Measurements from ENCODE around the gene TRIOBP.
"Not testable (repeated sequence)": the region's sequence is repeated elsewhere in the genome, so short reads cannot be mapped to it uniquely, and the experiment has no call there.

Gene TRIOBP

GRCh38 chr22:37690901-37691504, 5.8 kb upstream of the TRIOBP start:
- DNase-seq, result no peak

DNA sequence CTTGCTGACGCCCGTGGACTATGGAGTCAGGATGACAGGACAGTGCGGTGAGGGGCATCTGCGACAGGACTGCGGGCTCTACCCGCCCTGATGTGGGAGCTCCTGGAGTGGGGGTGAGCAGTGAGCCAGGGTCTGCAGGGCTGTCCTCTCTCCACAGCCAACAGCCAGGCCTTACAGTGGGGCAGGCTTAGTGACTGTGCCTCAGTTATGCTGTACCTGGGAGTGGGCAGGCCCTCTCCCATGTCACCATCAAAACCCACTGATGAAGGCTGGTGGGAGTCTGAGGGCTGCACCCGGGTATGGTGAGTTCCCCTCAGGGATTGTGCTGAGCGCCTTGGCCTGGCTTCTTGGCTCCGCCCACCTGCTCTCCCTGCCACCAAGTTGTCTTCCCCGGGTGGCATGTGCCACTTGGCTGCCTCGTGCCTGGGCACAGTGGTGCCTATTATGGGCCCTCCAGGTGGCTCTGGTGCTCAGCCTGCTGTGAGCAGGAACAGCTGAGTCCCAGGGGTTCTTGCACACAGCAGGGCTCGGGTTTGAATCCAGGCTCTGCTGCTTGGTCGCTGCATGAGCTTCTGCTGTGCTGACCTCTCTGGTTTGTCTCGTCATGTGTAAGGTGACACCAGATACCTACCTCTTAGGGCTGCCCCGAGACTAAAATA, 4.1 kb upstream of the TRIOBP start:
- DNase-seq, result no peak

- DNase-seq, result not testable (repeated sequence)
These were observed 2.7 kb upstream of the TRIOBP start for GRCh38 chr22:37694131-37694530.

GRCh38 chr22:37696260-37696656, 590 bp upstream of the TRIOBP start:
- not testable (repeated sequence) for DNase-seq

DNA sequence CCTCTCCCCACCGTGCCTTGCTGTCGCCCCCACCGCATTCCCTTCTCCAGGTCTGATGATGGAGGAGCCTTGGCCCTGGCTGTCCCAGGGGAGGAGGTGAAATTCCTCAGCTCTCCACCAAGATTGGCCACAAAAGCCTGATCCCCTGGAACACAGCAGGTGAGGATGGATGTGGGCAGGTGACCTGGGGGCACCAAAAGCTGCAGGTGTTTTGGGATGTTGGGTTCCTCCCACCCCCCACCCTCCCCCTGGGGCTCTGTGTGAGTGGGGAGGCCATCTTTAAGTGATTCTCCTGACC, 639 bp downstream of the TRIOBP start:
- DNase-seq, result no peak

DNA sequence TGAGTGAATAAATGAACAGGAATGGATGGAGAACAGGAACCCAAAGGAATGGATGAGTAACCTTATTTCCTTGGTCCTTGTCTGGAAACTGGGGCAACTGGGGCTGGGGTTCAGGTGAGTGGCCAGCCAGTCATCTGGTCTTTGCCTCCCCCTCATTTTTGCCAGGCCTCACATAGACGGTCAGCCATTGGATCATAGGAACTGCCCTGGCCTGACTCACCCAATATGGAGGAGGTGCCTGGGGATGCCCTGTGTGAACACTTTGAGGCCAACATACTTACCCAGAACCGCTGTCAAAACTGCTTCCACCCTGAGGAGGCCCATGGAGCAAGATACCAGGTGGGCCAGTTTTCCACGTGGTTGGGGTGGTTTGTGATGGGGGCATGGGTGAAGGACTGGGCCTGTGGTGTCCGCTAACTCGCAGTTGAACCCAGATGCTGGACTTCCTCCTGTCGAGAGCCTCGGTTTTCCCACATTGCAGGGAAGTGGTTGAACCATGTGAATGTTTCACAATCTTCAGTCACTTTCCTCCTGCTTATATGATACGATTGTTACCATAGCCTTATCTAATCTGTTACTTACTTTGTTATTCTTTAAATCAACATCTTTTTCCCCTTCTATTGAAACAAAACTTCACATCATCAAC, 4.4 kb downstream of the TRIOBP start:
- DNase-seq, result no peak

GRCh38 chr22:37703906-37704305, 7.1 kb downstream of the TRIOBP start:
- no peak for DNase-seq

- DNase-seq, result no peak
These were observed 7.8 kb downstream of the TRIOBP start for GRCh38 chr22:37704645-37705044.

- DNase-seq, result no peak
These were observed 8.4 kb downstream of the TRIOBP start for GRCh38 chr22:37705205-37705604.

DNA sequence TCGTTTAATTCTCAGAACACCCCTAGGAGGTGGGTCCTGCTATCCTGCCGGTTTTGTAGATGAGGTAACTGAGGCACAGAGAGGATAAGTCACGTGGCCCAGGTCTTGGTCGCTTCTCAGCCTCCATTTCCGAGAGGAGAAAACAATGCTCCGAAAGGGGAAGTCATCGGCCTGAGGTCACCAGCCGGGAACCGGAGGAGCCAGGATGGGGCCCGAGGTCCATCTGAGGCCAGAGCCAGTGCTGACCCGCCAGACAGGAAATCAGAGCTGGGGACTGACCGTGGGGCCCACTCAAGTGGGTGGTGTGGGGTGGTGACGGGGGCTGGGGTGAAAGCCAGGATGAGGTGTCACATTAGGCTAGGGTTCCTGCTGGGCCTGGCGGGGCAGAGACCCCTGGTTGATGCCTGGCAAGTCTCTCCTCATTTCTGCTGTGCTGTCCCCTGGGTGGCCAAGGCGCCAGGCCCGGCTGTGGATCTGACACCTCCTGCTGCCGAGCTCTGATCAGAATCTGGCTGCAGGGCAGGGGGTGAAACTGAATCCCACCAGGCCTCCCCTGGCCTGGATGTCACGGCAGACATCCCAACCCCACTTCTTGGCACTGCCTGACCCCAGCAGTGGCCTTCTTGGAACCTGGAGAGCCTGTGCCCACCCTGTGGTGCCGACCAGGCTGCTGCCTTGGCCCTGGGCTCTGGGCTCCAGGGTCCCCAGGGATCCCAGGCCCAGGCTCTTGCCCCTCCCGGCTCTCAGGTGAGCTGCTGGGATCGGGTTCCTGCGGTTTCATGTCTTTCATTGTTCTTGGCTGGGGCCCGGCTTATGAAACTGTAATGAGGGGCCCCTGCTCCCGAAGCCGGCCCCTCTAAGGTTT, 12.0 kb downstream of the TRIOBP start:
- no peak for DNase-seq

DNA sequence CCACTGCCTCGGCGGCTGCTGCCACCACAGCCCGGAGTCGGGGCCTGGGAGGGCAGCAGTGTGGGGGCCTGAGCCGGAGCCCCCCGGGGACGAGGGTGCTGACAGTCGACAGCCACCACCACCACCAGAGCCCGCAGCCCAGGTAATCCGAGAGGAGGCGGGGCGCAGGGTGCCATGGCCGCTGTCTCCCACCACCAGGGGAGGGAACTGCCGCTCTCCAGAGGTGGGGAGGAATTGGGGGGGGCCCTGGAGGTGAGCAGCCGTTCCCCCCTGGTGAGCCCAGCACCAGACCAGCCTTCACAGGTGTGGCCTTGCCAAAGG, 12.6 kb downstream of the TRIOBP start:
- no peak for DNase-seq

GRCh38 chr22:37710675-37711074, 13.8 kb downstream of the TRIOBP start:
- DNase-seq, result no peak

GRCh38 chr22:37711490-37711889, 14.6 kb downstream of the TRIOBP start:
- no peak for DNase-seq

- no peak for DNase-seq
These were observed 16.9 kb downstream of the TRIOBP start for GRCh38 chr22:37713761-37714160.

DNA sequence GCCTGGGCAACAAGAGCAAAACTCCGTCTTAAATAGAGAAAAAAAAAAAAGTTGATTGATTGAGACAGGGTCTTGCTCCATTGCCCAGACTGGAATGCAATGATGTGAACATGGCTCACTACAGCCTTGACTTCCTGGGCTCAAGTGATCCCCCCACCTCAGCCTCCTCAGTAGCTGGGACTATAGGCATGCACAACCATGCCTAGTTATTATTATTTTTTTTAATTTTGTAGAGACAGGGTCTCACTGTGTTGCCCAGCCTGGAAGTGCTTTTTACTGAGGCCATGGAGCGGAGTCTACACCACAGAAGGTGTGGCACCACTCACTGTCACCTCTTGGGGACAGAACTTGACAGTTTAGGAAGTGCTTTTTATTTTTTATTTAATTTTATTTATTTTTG, 17.8 kb downstream of the TRIOBP start:
- no peak for DNase-seq

- DNase-seq, result no peak
These were observed 18.9 kb downstream of the TRIOBP start for GRCh38 chr22:37715760-37716159.

- no peak for DNase-seq
These were observed 19.9 kb downstream of the TRIOBP start for GRCh38 chr22:37716708-37717107.

DNA sequence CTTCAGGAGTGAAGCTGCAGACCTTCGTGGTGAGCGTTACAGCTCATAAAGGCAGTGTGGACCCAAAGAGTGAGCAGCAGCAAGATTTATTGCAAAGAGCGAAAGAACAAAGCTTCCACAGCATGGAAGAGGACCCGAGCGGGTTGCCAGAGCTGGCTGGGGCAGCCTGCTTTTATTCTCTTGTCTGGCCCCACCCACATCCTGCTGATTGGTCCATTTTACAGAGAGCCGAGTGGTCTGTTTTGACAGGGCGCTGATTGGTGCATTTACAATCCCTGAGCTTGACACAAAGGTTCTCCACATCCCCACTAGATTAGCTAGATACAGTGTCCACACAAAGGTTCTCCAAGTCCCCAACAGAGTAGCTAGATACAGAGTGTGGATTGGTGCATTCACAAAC, 20.4 kb downstream of the TRIOBP start:
- not testable (repeated sequence) for DNase-seq

DNA sequence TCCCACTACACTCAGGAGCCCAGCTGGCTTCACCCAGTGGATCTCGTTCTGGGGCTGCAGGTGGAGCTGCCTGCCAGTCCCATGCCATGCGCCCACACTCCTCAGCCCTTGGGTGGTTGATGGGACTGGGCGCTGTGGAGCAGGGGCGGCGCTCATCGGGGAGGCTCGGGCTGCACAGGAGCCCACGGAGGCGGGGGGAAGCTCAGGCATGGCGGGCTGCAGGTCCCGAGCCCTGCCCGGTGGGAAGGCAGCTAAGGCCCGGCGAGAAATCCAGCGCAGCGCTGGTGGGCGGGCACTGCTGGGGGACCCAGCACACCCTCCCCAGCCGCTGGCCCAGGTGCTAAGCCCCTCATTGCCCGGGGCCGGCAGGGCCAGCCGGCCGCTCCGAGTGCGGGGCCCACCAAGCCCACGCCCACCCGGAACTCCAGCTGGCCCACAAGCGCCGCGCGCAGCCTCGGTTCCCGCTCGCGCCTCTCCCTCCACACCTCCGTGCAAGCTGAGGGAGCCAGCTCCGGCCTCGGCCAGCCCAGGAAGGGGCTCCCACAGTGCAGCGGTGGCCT, 21.0 kb downstream of the TRIOBP start:
- DNase-seq, result not testable (repeated sequence)

- no peak for DNase-seq
These were observed 28.8 kb downstream of the TRIOBP start for GRCh38 chr22:37725551-37726240.

DNA sequence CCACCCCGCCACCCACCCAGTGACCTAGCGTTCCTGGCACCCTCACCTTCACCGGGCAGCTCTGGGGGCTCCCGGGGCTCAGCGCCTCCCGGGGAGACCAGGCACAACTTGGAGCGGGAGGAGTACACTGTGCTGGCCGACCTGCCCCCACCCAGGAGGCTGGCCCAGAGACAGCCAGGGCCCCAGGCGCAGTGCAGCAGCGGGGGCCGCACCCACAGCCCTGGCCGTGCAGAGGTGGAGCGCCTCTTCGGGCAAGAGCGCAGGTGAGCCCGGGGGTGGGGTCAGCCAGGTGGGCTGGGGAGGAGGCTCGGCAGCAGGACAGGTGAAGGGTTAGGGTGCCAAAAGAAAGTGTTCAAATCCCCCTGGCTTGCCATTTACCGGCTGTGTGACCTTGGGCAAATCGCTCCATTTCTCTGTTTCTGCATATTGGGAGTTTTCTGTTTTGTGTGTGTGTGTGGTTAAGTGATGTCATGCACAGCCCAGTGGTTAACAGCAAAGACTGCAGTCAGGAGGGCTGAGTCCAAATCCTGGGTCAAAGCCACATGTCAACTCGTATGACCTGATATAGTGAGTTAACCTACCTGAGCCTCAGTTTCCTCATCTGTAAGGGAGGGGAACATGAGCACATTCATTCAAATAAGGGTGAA, 29.5 kb downstream of the TRIOBP start:
- DNase-seq, result no peak

DNA sequence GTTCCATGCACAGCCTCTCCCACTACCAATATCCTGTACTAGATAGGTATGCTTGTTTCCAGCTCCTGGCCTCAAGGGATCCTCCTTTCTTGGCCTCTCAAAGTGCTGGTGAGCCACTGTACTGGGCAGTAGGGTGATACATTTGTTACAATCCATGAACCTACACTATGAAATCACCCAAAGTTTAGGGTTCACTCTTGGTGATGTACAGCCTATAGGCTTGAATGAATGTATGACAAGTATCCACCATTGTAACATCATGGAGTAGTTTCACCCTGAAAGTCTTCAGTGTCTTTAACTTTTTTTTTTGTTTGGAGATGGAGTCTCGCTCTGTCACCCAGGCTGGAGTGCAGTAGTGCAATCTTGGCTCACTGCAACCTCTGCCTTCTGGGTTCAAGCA, 31.8 kb downstream of the TRIOBP start:
- no peak for DNase-seq
